CD4-positive, CD25-positive, alpha-beta regulatory T cell (primary cell): Measurements from ENCODE around the gene SFT2D2. TPM values are rescaled to one million over a fixed set of nuclear protein-coding genes. Genes with fewer than 3 reads are reported as not detected.

Experiments
- ATAC-seq, 2 donors: fragments of 150-1000 bp; cut with Tn5 transposase; one replicate each; pipeline ENCODE4 v1.10.0; 2021; ENCODE audit warnings: low read depth in 2 of 2, moderate number of reproducible peaks in 2 of 2, moderate library complexity in 1 of 2
- DNase-seq, 3 donors: peaks; one replicate each; pipeline versions ENCODE4 v3.0.0 to v3.0.0-alpha.2; 2012 to 2022; ENCODE audit warnings: mixed read lengths in 1 of 3
- H3K27ac ChIP-seq: one replicate; pipeline ENCODE4 v1.7.0; 2013; ENCODE audit warnings: mild to moderate bottlenecking, low read length; ENCODE audit not compliant: insufficient read depth, poor library complexity, severe bottlenecking
- H3K27me3 ChIP-seq: one replicate; pipeline ENCODE4 v1.7.0; 2013; ENCODE audit warnings: low read length; ENCODE audit not compliant: control insufficient read depth, insufficient read depth
- H3K36me3 ChIP-seq: one replicate; pipeline ENCODE4 v1.7.0; 2013; ENCODE audit warnings: mild to moderate bottlenecking, low read length, moderate library complexity; ENCODE audit not compliant: control insufficient read depth, insufficient read depth
- H3K4me1 ChIP-seq: 2 replicates; pipeline ENCODE4 v1.7.0; 2013; ENCODE audit warnings: mild to moderate bottlenecking, low read length; ENCODE audit not compliant: insufficient read depth, control insufficient read depth, poor library complexity, severe bottlenecking
- H3K4me3 ChIP-seq: one replicate; pipeline ENCODE4 v1.7.0; 2013; ENCODE audit warnings: low read depth, mild to moderate bottlenecking, low read length, moderate library complexity
- H3K9me3 ChIP-seq, 2 experiments: 1 replicate in 1 of 2; 2 replicates in 1 of 2; pipeline ENCODE4 v1.7.0; 2013; ENCODE audit warnings: low read length in 2 of 2, mild to moderate bottlenecking in 1 of 2, moderate library complexity in 1 of 2; ENCODE audit not compliant: control insufficient read depth in 2 of 2
- H3K27ac Mint-ChIP-seq, 3 donors: one replicate each; pipeline ENCODE4 v1.8.0; 2020 to 2022; ENCODE audit warnings: mild to moderate bottlenecking in 3 of 3, mixed read lengths in 3 of 3, moderate library complexity in 2 of 3
- H3K27me3 Mint-ChIP-seq: one replicate; pipeline ENCODE4 v1.8.0; 2022; ENCODE audit warnings: mild to moderate bottlenecking, mixed read lengths
- H3K36me3 Mint-ChIP-seq: one replicate; pipeline ENCODE4 v1.8.0; 2020; ENCODE audit warnings: mixed read lengths
- H3K4me1 Mint-ChIP-seq, 4 donors: one replicate each; pipeline ENCODE4 v1.8.0; 2020 to 2022; ENCODE audit warnings: mixed read lengths in 4 of 4, mild to moderate bottlenecking in 1 of 4
- H3K4me3 Mint-ChIP-seq, 4 donors: one replicate each; pipeline ENCODE4 v1.8.0; 2020 to 2022; ENCODE audit warnings: mild to moderate bottlenecking in 4 of 4, mixed read lengths in 4 of 4, moderate library complexity in 3 of 4
- H3K9me3 Mint-ChIP-seq, 7 donors: one replicate each; pipeline ENCODE4 v1.8.0; 2020 to 2022; ENCODE audit warnings: mixed read lengths in 7 of 7, mild to moderate bottlenecking in 3 of 7, moderate library complexity in 2 of 7
- polyA plus RNA-seq, 4 donors: library from polyadenylated mRNA; unstranded; fragments of 300-500 nt; fragmentation: Illumina TruSeq; gene quantifications; one replicate each; pipeline ENCODE4 v1.2.3, GENCODE V29; 2021
- total RNA-seq: library from RNA; stranded (reverse); gene quantifications from one replicate; pipeline ENCODE4 v1.2.3, GENCODE V29; 2022

SFT2D2 gene
- total and polyA plus RNA-seq, 5 donors from 2014 or later: 47.1 to 72.2 (median 52.0) TPM

GRCh38 chr1:168285971-168286927 is 60.4 kb downstream of the SFT2D2 start:
- no peaks in the 10 kb centered on the region for H3K27me3 Mint-ChIP-seq
- Histone ChIP-seq H3K27ac (no peak overlapping the region), H3K4me3 (no peak overlapping the region), H3K9me3 (no peaks in the 10 kb centered on the region), H3K27me3 (no peaks in the 10 kb centered on the region), H3K36me3 (no peaks in the 10 kb centered on the region), H3K4me1 (no peaks in the 10 kb centered on the region)
- H3K4me3 Mint-ChIP-seq: no peak overlapping the region
- DNase-seq (no peak), ATAC-seq (no peak)
- H3K27ac Mint-ChIP-seq: peak overlapping the region in 1 of 3 donors; percentile 18
- peaks cover 0 to 18% (median 15%) of the 10 kb centered on the region in 4 donors for H3K4me1 Mint-ChIP-seq
- peaks cover 9% of the 10 kb centered on the region for H3K36me3 Mint-ChIP-seq
- H3K9me3 Mint-ChIP-seq: no peaks in the 10 kb centered on the region

GRCh38 chr1:168287237-168287664 is 61.4 kb downstream of the SFT2D2 start:
- ATAC-seq: peak; percentile 37 to 66

GRCh38 chr1:168288311-168289052 is 62.7 kb downstream of the SFT2D2 start:
- no peaks in the 10 kb centered on the region for H3K4me1 ChIP-seq
- H3K9me3 ChIP-seq: no peaks in the 10 kb centered on the region
- ATAC-seq (no peak), DNase-seq (no peak)
- no peaks in the 10 kb centered on the region for H3K36me3 ChIP-seq
- no peak overlapping the region for H3K27ac ChIP-seq
- H3K4me1 Mint-ChIP-seq: peaks cover 0 to 18% (median 15%) of the 10 kb centered on the region in 4 donors
- no peak overlapping the region for H3K4me3 Mint-ChIP-seq
- peaks cover 10% of the 10 kb centered on the region for H3K36me3 Mint-ChIP-seq
- H3K27ac Mint-ChIP-seq: no peak overlapping the region
- H3K4me3 ChIP-seq: no peak overlapping the region
- no peaks in the 10 kb centered on the region for H3K9me3 Mint-ChIP-seq
- H3K27me3 ChIP-seq: no peaks in the 10 kb centered on the region
- no peaks in the 10 kb centered on the region for H3K27me3 Mint-ChIP-seq

More at GRCh38 chr1:168287237-168287664, 61.4 kb downstream of the SFT2D2 start:
- H3K4me3 ChIP-seq: no peak overlapping the region
- no peaks in the 10 kb centered on the region for H3K9me3 ChIP-seq
- no peaks in the 10 kb centered on the region for H3K27me3 Mint-ChIP-seq
- H3K4me1 ChIP-seq: no peaks in the 10 kb centered on the region
- peak overlapping the region in 1 of 3 donors; percentile 12 for H3K27ac Mint-ChIP-seq
- no peaks in the 10 kb centered on the region for H3K36me3 ChIP-seq
- peaks cover 0 to 18% (median 15%) of the 10 kb centered on the region in 4 donors for H3K4me1 Mint-ChIP-seq
- no peak overlapping the region for H3K27ac ChIP-seq
- no peak overlapping the region for H3K4me3 Mint-ChIP-seq
- no peaks in the 10 kb centered on the region for H3K9me3 Mint-ChIP-seq
- H3K36me3 Mint-ChIP-seq: peaks cover 3% of the 10 kb centered on the region
- peak in 1 of 3 donors; percentile 69 for DNase-seq
- H3K27me3 ChIP-seq: no peaks in the 10 kb centered on the region

DNA sequence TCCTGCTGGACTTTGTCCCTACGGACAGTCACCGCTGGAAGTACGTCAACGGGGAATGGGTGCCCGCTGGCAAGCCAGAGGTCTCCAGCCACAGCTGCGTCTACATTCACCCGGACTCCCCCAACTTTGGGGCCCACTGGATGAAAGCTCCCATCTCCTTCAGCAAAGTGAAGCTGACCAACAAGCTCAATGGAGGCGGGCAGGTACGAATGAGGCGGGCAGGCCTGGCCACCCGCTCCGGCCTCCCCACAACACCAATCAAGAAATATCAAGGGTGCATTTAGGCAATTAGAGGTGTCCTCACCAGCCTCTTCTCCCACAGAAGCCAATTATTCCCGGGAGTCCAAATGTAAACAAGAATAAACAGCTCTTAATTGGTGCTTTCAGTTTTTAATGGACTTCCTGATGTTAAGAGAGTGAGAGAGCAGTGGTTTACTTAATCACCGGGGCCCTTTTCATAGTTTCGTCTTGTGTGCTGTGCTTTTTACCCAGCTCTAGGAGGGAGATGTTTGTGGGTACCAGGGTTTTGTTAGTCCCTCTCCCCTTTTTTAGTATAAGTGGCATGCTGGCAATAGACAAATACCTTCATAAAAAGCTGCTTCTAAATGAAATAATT is 65.5 kb downstream of the SFT2D2 start:
- H3K27ac Mint-ChIP-seq: no peak overlapping the region
- H3K4me1 ChIP-seq: no peaks in the 10 kb centered on the region
- H3K9me3 ChIP-seq: no peaks in the 10 kb centered on the region
- H3K4me3 ChIP-seq: no peak overlapping the region
- peaks cover 0 to 12% (median 12%) of the 10 kb centered on the region in 4 donors for H3K4me1 Mint-ChIP-seq
- H3K4me3 Mint-ChIP-seq: no peak overlapping the region
- ATAC-seq (no peak), DNase-seq (no peak)
- no peaks in the 10 kb centered on the region for H3K27me3 ChIP-seq
- H3K36me3 Mint-ChIP-seq: peaks cover 14% of the 10 kb centered on the region
- no peaks in the 10 kb centered on the region for H3K27me3 Mint-ChIP-seq
- no peaks in the 10 kb centered on the region for H3K36me3 ChIP-seq
- no peaks in the 10 kb centered on the region for H3K9me3 Mint-ChIP-seq
- no peak overlapping the region for H3K27ac ChIP-seq

DNA sequence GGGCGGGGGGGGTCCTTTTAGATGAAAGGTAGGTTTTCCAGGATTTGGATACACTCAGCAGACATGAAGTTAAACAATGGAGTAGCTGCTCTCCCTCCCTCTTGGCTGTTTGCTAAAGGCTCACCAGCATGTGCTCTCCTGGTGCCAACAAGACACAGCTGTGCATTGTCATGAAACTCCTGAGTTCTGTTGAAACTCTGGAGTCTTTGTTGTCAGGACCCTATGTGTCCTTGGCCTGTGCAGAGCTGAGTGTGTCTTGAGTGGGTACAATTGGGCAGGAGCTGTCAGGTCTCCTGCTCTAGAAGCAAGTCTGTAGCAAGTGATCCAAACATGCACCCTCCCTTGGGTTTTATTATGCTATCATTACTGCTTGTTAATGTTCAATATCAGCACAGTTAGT is 67.6 kb downstream of the SFT2D2 start:
- Mint-ChIP-seq H3K4me3 (no peak overlapping the region), H3K36me3 (peaks cover 13% of the 10 kb centered on the region), H3K27ac (peak overlapping the region in 1 of 3 donors; percentile 31)

DNA sequence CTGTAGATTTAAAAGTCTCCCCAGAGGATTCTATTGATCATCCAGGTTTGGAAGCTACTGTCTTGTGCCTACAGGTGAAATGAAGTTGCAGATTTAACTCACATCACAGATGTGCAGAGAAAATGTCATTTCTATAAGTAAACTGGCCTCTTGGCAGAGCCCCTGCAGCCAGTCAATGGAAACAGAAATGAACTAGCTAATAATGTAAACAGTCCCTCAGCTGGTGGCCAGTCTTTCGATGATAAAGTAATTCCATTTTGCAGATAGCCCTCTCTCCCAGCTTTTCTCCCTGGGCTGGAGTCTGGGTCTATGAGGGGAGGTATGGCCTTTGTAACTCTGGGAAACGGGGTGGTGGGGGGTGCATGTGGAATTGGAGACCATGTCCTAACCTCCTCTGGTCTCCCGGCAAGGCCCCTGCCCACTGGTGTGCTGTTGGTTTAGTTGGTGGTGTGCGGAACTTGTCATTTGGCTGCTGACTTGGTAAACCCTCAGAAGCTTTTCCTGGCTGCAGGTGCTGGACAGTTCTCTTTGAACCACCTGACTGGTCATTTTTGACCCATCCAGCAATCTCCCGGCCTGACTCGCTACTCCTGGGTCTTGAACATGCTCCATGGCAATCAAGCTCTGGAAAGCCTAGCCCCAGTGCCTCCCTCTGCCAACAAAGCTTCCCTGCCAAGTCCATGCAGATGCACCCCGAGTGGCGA is 69.8 kb downstream of the SFT2D2 start:
- H3K27ac ChIP-seq: no peak overlapping the region
- H3K9me3 ChIP-seq: no peaks in the 10 kb centered on the region
- H3K9me3 Mint-ChIP-seq: no peaks in the 10 kb centered on the region
- peaks cover 2% of the 10 kb centered on the region for H3K36me3 ChIP-seq
- H3K4me3 ChIP-seq: no peak overlapping the region
- H3K4me1 Mint-ChIP-seq: no peaks in the 10 kb centered on the region
- H3K27me3 Mint-ChIP-seq: no peaks in the 10 kb centered on the region
- no peak overlapping the region for H3K27ac Mint-ChIP-seq
- no peak overlapping the region for H3K4me3 Mint-ChIP-seq
- H3K4me1 ChIP-seq: no peaks in the 10 kb centered on the region
- DNase-seq: no peak
- H3K36me3 Mint-ChIP-seq: peaks cover 13% of the 10 kb centered on the region
- H3K27me3 ChIP-seq: no peaks in the 10 kb centered on the region
- no peak for ATAC-seq

More for the DNA sequence above, 67.6 kb downstream of the SFT2D2 start:
- ATAC-seq (no peak), DNase-seq (no peak)
- Histone ChIP-seq H3K9me3 (no peaks in the 10 kb centered on the region), H3K36me3 (no peaks in the 10 kb centered on the region), H3K27me3 (no peaks in the 10 kb centered on the region), H3K4me3 (no peak overlapping the region), H3K4me1 (no peaks in the 10 kb centered on the region), H3K27ac (no peak overlapping the region)
- no peaks in the 10 kb centered on the region for H3K9me3 Mint-ChIP-seq
- no peaks in the 10 kb centered on the region for H3K27me3 Mint-ChIP-seq
- H3K4me1 Mint-ChIP-seq: no peaks in the 10 kb centered on the region
